GM21526 (cell line): Measurements from ENCODE around the gene HLA-E.

Experiments used
- ATAC-seq: cut with Tn5 transposase; IDR thresholded peaks from one replicate; pipeline ENCODE4 v1.9.1; 2021; ENCODE audit warnings: moderate library complexity; ENCODE audit not compliant: unreplicated experiment, low FRiP score

HLA-E gene

GRCh38 chr6:30533460-30534294, 44.4 kb downstream of the HLA-E start:
- no peak for ATAC-seq

GRCh38 chr6:30537931-30538330, 48.6 kb downstream of the HLA-E start:
- no peak for ATAC-seq

DNA sequence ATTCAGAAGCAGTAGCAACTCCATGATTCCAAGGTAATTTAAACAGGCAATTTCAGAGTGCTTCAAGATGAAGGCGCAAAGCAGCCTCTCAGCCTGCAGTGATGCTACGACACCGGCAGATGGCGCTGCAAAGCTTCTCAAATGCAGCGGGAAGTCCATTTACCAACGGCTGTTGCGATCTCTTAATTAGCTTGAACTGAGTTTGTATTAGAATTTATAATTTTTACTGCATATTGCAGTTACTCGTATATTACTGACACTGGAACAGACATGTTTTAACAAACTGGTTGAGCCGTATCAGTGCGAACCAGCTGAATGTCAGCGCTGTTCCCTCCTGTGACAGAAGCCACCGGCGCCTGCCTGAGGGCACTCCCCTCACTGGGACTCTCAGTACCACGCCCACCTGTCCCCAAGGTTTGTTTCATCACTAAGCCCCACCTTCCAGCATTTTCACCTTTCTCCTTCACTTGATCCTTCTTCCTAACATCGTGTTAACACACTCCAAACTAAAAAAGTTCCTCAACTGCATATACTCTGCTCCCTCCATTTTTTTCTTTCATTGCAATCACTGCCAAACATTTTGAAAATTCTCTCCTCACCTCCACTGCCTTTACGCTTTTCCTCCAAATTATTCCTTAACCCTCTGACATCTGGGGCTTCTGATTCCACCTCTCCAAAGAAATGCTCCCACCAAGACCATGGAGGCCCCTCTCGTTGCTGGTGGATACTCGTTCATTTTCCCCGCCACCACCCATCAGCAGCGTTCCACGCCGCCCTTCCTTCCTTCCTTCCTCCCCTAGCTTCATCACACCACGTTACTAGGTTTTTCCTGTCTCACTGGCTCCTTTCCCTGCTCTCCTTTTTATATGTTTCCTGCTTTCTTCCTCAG, 52.5 kb downstream of the HLA-E start:
- no peak for ATAC-seq

GRCh38 chr6:30542404-30542725, 53.1 kb downstream of the HLA-E start:
- ATAC-seq: no peak

GRCh38 chr6:30542915-30543314, 53.6 kb downstream of the HLA-E start:
- ATAC-seq: no peak
